B cell (primary cell): Measurements from ENCODE around the gene PKM. TPM values are rescaled to one million over a fixed set of nuclear protein-coding genes. Genes with fewer than 3 reads are reported as not detected.

Experiments used
- ATAC-seq: fragments of 200-7000 bp; cut with Tn5 transposase; one replicate; pipeline ENCODE4 v1.10.0; 2021; ENCODE audit warnings: low read depth, mild to moderate bottlenecking, moderate number of reproducible peaks, moderate library complexity
- CTCF ChIA-PET: fragments of 350-600 bp; sonication (Branson Sonifier 250); formaldehyde crosslinking; loops from one replicate; lab custom pipeline; 2021; ENCODE audit warnings: antibody characterized with exemption, inconsistent platforms; lab: Charles Lee
- POLR2A ChIA-PET: fragments of 350-600 bp; sonication (Branson Sonifier 250); formaldehyde crosslinking; loops from one replicate; lab custom pipeline; 2021; ENCODE audit warnings: antibody characterized with exemption; lab: Charles Lee
- DNase-seq: peaks from one replicate; pipeline ENCODE4 v3.0.0; 2013
- H2AFZ ChIP-seq: 2 replicates; pipeline ENCODE4 v1.6.1; 2012; ENCODE audit warnings: mild to moderate bottlenecking, low read depth, low read length; ENCODE audit not compliant: insufficient read depth, poor library complexity, severe bottlenecking
- H3K27ac ChIP-seq, 2 donors: 1 replicate in 1 of 2; 2 replicates in 1 of 2; pipeline ENCODE4 v1.5.1; 2012 to 2013; ENCODE audit warnings: low read length in 2 of 2, mild to moderate bottlenecking in 2 of 2, moderate library complexity in 1 of 2
- H3K27me3 ChIP-seq, 4 experiments: fragments of 200-600 bp in 1 of 4; sonication (generic) in 1 of 4; replicated peaks in 1 of 4; 1 replicate in 2 of 4; 2 replicates in 2 of 4; pipeline versions ENCODE4 v1.6.1 to v1.7.0; 2013 to 2016; ENCODE audit warnings: low read length in 3 of 4, mild to moderate bottlenecking in 2 of 4, mixed read lengths in 1 of 4, moderate library complexity in 1 of 4; ENCODE audit not compliant: insufficient read depth in 4 of 4, control insufficient read depth in 3 of 4; ENCODE audit errors: control extremely low read depth in 1 of 4
- H3K36me3 ChIP-seq, 2 experiments: replicated peaks in 1 of 2; 1 replicate in 1 of 2; 2 replicates in 1 of 2; pipeline versions ENCODE4 v1.6.1 to v1.7.1; 2013; ENCODE audit warnings: low read length in 1 of 2; ENCODE audit not compliant: insufficient read depth in 2 of 2, control insufficient read depth in 1 of 2; ENCODE audit errors: control extremely low read depth in 1 of 2, extremely low read depth in 1 of 2
- H3K4me1 ChIP-seq, 2 donors: fragments of 200-600 bp in 1 of 2; sonication (generic) in 1 of 2; 1 replicate in 1 of 2; 2 replicates in 1 of 2; pipeline versions ENCODE4 v1.5.1 to v1.6.1; 2013 to 2017; ENCODE audit warnings: low read length in 2 of 2; ENCODE audit not compliant: control insufficient read depth in 2 of 2, insufficient read depth in 2 of 2
- H3K4me2 ChIP-seq: replicated peaks from 2 replicates; pipeline ENCODE3; 2012; ENCODE audit warnings: mild to moderate bottlenecking, low read depth, low read length; ENCODE audit not compliant: poor library complexity, severe bottlenecking
- H3K4me3 ChIP-seq, 5 experiments: fragments of 200-600 bp in 1 of 5; sonication (generic) in 1 of 5; 1 replicate in 3 of 5; 2 replicates in 2 of 5; pipeline versions ENCODE4 v1.5.1 to v1.7.0; 2011 to 2016; ENCODE audit warnings: low read length in 4 of 5, mild to moderate bottlenecking in 4 of 5, low read depth in 2 of 5, control low read depth in 1 of 5, moderate library complexity in 1 of 5; ENCODE audit not compliant: insufficient read depth in 1 of 5; ENCODE audit errors: control extremely low read depth in 1 of 5, extremely low read depth in 1 of 5
- H3K79me2 ChIP-seq: fragments of 200-600 bp; sonication (generic); one replicate; pipeline ENCODE4 v1.6.0; 2016; ENCODE audit warnings: low read length; ENCODE audit not compliant: control insufficient read depth, insufficient read depth
- H3K9ac ChIP-seq: fragments of 200-600 bp; sonication (generic); 2 replicates; pipeline ENCODE4 v1.6.1; 2017; ENCODE audit warnings: mild to moderate bottlenecking, low read length, moderate library complexity
- H3K9me3 ChIP-seq, 3 donors: one replicate each; pipeline versions ENCODE4 v1.6.1 to v1.7.1; 2013; ENCODE audit warnings: low read length in 2 of 3; ENCODE audit not compliant: control insufficient read depth in 2 of 3, insufficient read depth in 1 of 3; ENCODE audit errors: control extremely low read depth in 1 of 3
- H4K20me1 ChIP-seq: 2 replicates; pipeline ENCODE4 v1.6.0; 2012; ENCODE audit warnings: mild to moderate bottlenecking, low read length; ENCODE audit not compliant: insufficient read depth, control insufficient read depth, poor library complexity, severe bottlenecking
- H3K27ac Mint-ChIP-seq: one replicate; pipeline ENCODE4 v1.8.0; 2021; ENCODE audit warnings: mixed read lengths
- H3K27me3 Mint-ChIP-seq: one replicate; pipeline ENCODE4 v1.8.0; 2021; ENCODE audit warnings: mixed read lengths
- H3K4me1 Mint-ChIP-seq: one replicate; pipeline ENCODE4 v1.8.0; 2021; ENCODE audit warnings: mixed read lengths
- H3K4me3 Mint-ChIP-seq: one replicate; pipeline ENCODE4 v1.8.0; 2021; ENCODE audit warnings: mixed read lengths
- H3K9me3 Mint-ChIP-seq: one replicate; pipeline ENCODE4 v1.8.0; 2022; ENCODE audit warnings: mixed read lengths; ENCODE audit not compliant: insufficient read depth
- CTCF ChIP-seq: fragments of 200-600 bp; IDR thresholded peaks from one replicate; pipeline ENCODE4 v1.8.0; 2022; ENCODE audit warnings: antibody characterized with exemption, mild to moderate bottlenecking
- EZH2 ChIP-seq: IDR thresholded peaks from 2 replicates; pipeline ENCODE4 v1.6.1; 2012; ENCODE audit warnings: borderline replicate concordance, low read depth, mild to moderate bottlenecking, moderate library complexity, low read length; ENCODE audit not compliant: insufficient read depth, poor library complexity, severe bottlenecking
- WGBS: methylation state at CpG from one replicate; pipeline ENCODE4 v1.1.5; 2013; ENCODE audit warnings: missing lambda C conversion rate; ENCODE audit not compliant: insufficient coverage; 5-methylcytosine and 5-hydroxymethylcytosine counted together
- intact Hi-C: fragments of 100-400 bp; cut with micrococcal nuclease; formaldehyde crosslinking; loops from one replicate; pipeline ENCODE4 v1.10.0; 2022
- polyA plus RNA-seq: library from polyadenylated mRNA; depleted of rRNA; stranded (reverse); fragments of >200 nt; gene quantifications from 2 replicates; pipeline ENCODE4 v1.2.3, GENCODE V29; 2012
- total RNA-seq, 2 donors: library from RNA; stranded (reverse); fragments of 120-200 nt in 1 of 2; gene quantifications; 1 replicate in 1 of 2; 2 replicates in 1 of 2; pipeline versions ENCODE4 v1.2.3 to v1.2.4, GENCODE V29; 2013 to 2022

PKM gene
- total and polyA plus RNA-seq, 2 donors (not counting 1 experiment from before 2014, with no cell fraction given) = 179 to 323 TPM

- no peaks in the 10 kb centered on the region for H3K27me3 Mint-ChIP-seq
- peaks cover 32% of the 10 kb centered on the region for H3K79me2 ChIP-seq
- ATAC-seq (peak; percentile 1), DNase-seq (peak; percentile 80)
- POLR2A ChIA-PET = interaction anchor here (0.6 to 1.6 kb wide), 5 partner anchors 15 to 552 kb away, joined by 3 to 14 read pairs (median 3); no protein-coding TSS in a partner anchor
- H3K4me3 ChIP-seq = peak overlapping the region; percentile 77 to 96 (median 93)
- intact Hi-C loops = no loop called here
- peak overlapping the region; percentile 80 for H3K9ac ChIP-seq
- H3K4me3 Mint-ChIP-seq = peak overlapping the region; percentile 94
- H3K4me1 Mint-ChIP-seq = peaks cover 45% of the 10 kb centered on the region
- H4K20me1 ChIP-seq = peaks cover 43% of the 10 kb centered on the region
- H3K27ac ChIP-seq = peak overlapping the region; percentile 91 to 94
- WGBS = under 1% methylated on average over 74 of the region's 79 CpGs
- peaks cover 44 to 51% of the 10 kb centered on the region in 2 donors for H3K4me1 ChIP-seq
- TF ChIP-seq CTCF = no peak
- no peak for TF ChIP-seq EZH2
- no peaks in the 10 kb centered on the region for H3K9me3 ChIP-seq
- peaks cover 0 to under 1% of the 10 kb centered on the region in 2 experiments for H3K36me3 ChIP-seq
- peak overlapping the region; percentile 97 for H3K27ac Mint-ChIP-seq
- peak overlapping the region; percentile 85 for H2AFZ ChIP-seq
- CTCF ChIA-PET = interaction anchor here (0.7 to 6.8 kb wide), 5 partner anchors 7 to 44 kb away, joined by 3 to 87 read pairs (median 3); partner anchors contain the start of gene GRAMD2A
- H3K9me3 Mint-ChIP-seq = no peaks in the 10 kb centered on the region
- no peaks in the 10 kb centered on the region for H3K27me3 ChIP-seq
- H3K4me2 ChIP-seq = peak overlapping the region; percentile 90
Observed at GRCh38 chr15:72230197-72231065, 559 bp downstream of the PKM start.

GRCh38 chr15:72229947-72230196 is 1.1 kb downstream of the PKM start:
- peaks cover 44 to 51% of the 10 kb centered on the region in 2 donors for H3K4me1 ChIP-seq
- CTCF ChIA-PET = interaction anchor here (1.1 to 6.8 kb wide), 3 partner anchors 31 to 45 kb away, joined by 3 to 87 read pairs (median 4); partner anchors contain the start of gene GRAMD2A

More at GRCh38 chr15:72229947-72230196, 1.1 kb downstream of the PKM start:
- DNase-seq (no peak), ATAC-seq (no peak)
- Histone ChIP-seq H3K9me3 (no peaks in the 10 kb centered on the region), H4K20me1 (peaks cover 45% of the 10 kb centered on the region), H3K27ac (peak overlapping the region; percentile 91 to 94), H3K4me3 (peak overlapping the region; percentile 19 to 96 (median 93)), H2AFZ (peak overlapping the region; percentile 85), H3K36me3 (peaks cover 0 to 2% of the 10 kb centered on the region in 2 experiments), H3K79me2 (peaks cover 38% of the 10 kb centered on the region), H3K9ac (peak overlapping the region; percentile 80), H3K4me2 (peak overlapping the region; percentile 90), H3K27me3 (no peaks in the 10 kb centered on the region)
- H3K27ac Mint-ChIP-seq = peak overlapping the region; percentile 97
- WGBS = under 1% methylated on average over 29 of the region's 29 CpGs
- peaks cover 47% of the 10 kb centered on the region for H3K4me1 Mint-ChIP-seq
- H3K9me3 Mint-ChIP-seq = no peaks in the 10 kb centered on the region
- no peaks in the 10 kb centered on the region for H3K27me3 Mint-ChIP-seq
- no peak for TF ChIP-seq EZH2
- POLR2A ChIA-PET = interaction anchor here (0.6 to 1.6 kb wide), 3 partner anchors 14 to 42 kb away, joined by 3 to 4 read pairs (median 3); no protein-coding TSS in a partner anchor
- intact Hi-C loops = loop anchor here (5.0 kb wide), 2 partner anchors 92 to 552 kb away; partner anchors contain the start of genes ADPGK and CELF6
- peak overlapping the region; percentile 93 for H3K4me3 Mint-ChIP-seq
